Measurements from ENCODE around the gene MYCT1. TPM values are rescaled to one million over a fixed set of nuclear protein-coding genes. Genes with fewer than 3 reads are reported as not detected.
"Not testable (repeated sequence)": the region's sequence is repeated elsewhere in the genome, so short reads cannot be mapped to it uniquely, and the experiment has no call there.

The MYCT1 gene
- total and polyA plus RNA-seq, 9 donors: 2.7 to 17.9 (median 6.3) TPM

GRCh38 chr6:152682141-152682540 is 15.6 kb upstream of the MYCT1 start:
- WGBS, 3 donors: 63 to 77% (median 70%) methylated on average over 8 of the region's 8 CpGs
- TF ChIP-seq POLR2A (IDR thresholded peaks at IDR 0.05) (no peak), EP300 (IDR thresholded peaks at IDR 0.05) (no peak)
- TF ChIP-seq, protein P1, sequence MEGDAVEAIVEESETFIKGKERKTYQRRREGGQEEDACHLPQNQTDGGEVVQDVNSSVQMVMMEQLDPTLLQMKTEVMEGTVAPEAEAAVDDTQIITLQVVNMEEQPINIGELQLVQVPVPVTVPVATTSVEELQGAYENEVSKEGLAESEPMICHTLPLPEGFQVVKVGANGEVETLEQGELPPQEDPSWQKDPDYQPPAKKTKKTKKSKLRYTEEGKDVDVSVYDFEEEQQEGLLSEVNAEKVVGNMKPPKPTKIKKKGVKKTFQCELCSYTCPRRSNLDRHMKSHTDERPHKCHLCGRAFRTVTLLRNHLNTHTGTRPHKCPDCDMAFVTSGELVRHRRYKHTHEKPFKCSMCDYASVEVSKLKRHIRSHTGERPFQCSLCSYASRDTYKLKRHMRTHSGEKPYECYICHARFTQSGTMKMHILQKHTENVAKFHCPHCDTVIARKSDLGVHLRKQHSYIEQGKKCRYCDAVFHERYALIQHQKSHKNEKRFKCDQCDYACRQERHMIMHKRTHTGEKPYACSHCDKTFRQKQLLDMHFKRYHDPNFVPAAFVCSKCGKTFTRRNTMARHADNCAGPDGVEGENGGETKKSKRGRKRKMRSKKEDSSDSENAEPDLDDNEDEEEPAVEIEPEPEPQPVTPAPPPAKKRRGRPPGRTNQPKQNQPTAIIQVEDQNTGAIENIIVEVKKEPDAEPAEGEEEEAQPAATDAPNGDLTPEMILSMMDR (IDR thresholded peaks at IDR 0.05): no peak
- no peaks in the 10 kb centered on the region for H3K9me3 ChIP-seq

GRCh38 chr6:152682935-152683334 is 14.8 kb upstream of the MYCT1 start:
- H3K36me3 ChIP-seq; DNase-seq; H3K4me1 ChIP-seq (ENCODE audit: insufficient read depth); H3K27me3 ChIP-seq; H3K27ac ChIP-seq; intact Hi-C loops (cut with DNase I); H3K4me3 ChIP-seq; H3K9me3 ChIP-seq: not testable (repeated sequence)
- 54 to 55% (median 54%) methylated on average over 8 of the region's 8 CpGs for WGBS, 3 donors

More at GRCh38 chr6:152682141-152682540, 15.6 kb upstream of the MYCT1 start:
- no peak for DNase-seq
- Histone ChIP-seq H3K4me1 (ENCODE audit: insufficient read depth) (no peaks in the 10 kb centered on the region), H3K27ac (no peak overlapping the region), H3K4me3 (no peak overlapping the region), H3K27me3 (no peaks in the 10 kb centered on the region), H3K36me3 (no peaks in the 10 kb centered on the region)
- intact Hi-C loops (cut with DNase I): no loop called here

DNA sequence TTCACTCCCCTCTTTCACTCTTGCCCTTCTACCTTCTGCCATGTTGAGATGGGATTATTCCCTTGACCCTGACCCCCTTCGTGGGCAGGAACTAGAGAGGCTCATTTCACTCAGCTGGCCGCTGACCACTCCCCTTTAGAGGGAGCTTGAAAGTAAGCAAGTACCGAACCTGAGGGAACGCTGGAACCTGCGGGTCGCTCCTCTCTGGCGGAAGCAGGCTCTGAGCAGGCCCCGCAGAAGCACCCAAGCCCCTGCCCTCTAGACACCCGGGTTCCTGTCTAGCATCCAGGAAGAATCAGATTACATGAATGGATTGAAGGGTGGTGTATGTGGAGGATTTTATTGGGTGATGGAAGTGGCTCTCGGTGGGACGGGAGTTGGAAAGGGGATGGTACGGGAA is 11.9 kb upstream of the MYCT1 start:
- no peaks in the 10 kb centered on the region for H3K9me3 ChIP-seq
- H3K27ac ChIP-seq: no peak overlapping the region
- DNase-seq: no peak
- H3K36me3 ChIP-seq: no peaks in the 10 kb centered on the region
- H3K4me1 ChIP-seq (ENCODE audit: insufficient read depth): no peaks in the 10 kb centered on the region
- H3K27me3 ChIP-seq: no peaks in the 10 kb centered on the region
- TF ChIP-seq, protein P1 (IDR thresholded peaks at IDR 0.05): no peak
- WGBS, 3 donors: 89 to 90% (median 90%) methylated on average over 12 of the region's 12 CpGs
- intact Hi-C loops (cut with DNase I): no loop called here
- H3K4me3 ChIP-seq: no peak overlapping the region

DNA sequence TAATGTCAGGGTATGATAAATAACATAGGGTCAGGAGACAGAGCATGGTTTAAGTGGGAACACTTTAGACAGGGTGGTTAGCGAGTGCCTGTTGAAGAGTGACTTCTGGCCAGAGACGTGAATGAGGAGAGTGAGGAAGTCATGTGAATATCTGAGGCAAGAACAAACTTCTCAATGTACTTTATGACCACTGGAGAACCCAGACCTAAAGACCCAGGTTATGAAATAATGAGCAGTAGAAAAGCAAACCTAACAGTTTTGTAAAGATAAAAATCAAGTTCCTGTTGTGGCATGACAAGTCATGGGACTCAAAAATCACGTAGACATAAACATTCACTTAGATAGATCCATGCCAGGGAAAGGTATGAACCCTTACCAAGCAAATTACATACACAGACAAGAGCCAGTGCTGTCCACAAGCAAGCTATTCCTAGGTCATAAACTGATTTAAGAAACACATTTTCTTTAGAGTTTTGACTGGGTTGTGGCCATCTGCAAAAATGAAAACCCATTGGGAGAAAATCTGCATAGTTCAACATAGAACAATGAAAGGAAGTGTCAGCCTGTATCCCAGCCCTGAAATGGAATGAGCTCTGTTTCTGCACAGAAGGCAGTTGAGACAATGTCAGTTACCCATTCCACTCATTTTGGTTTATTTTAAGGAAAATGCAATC is 2.2 kb upstream of the MYCT1 start:
- intact Hi-C loops (cut with DNase I): no loop called here
- H3K9me3 ChIP-seq: no peaks in the 10 kb centered on the region
- TF ChIP-seq POLR2A (IDR thresholded peaks at IDR 0.05) (no peak), EP300 (IDR thresholded peaks at IDR 0.05) (no peak)
- TF ChIP-seq, protein P1 (IDR thresholded peaks at IDR 0.05): no peak
- H3K4me3 ChIP-seq: no peak overlapping the region
- no peaks in the 10 kb centered on the region for H3K4me1 ChIP-seq (ENCODE audit: insufficient read depth)
- H3K27me3 ChIP-seq: no peaks in the 10 kb centered on the region
- WGBS, 3 donors: 70 to 79% (median 74%) methylated on average over 3 of the region's 3 CpGs
- no peaks in the 10 kb centered on the region for H3K36me3 ChIP-seq
- H3K27ac ChIP-seq: no peak overlapping the region
- no peak for DNase-seq

DNA sequence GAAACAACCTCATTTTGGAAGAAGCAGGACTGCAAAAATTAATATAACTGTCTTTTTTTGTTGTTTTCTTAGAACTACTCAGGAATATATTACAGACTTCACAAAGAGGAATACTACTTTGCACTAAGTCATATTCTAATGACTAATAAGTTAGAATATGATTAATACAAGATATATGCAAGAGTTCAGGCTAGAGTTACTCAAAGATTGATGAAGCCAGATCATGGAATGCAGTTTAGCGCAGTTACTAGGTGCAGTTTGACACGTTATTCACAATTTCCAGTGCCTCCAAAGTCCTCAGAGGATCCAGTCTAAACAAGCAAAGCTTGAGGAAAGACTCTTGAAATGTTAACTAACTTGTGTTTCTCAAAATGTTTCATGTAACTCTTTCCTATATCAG is 1.2 kb upstream of the MYCT1 start:
- TF ChIP-seq POLR2A (IDR thresholded peaks at IDR 0.05) (no peak), EP300 (IDR thresholded peaks at IDR 0.05) (no peak)
- TF ChIP-seq, protein P1 (IDR thresholded peaks at IDR 0.05): no peak
- Histone ChIP-seq H3K27me3 (no peaks in the 10 kb centered on the region), H3K27ac (no peak overlapping the region), H3K36me3 (no peaks in the 10 kb centered on the region), H3K4me1 (ENCODE audit: insufficient read depth) (no peaks in the 10 kb centered on the region), H3K9me3 (no peaks in the 10 kb centered on the region), H3K4me3 (no peak overlapping the region)
- WGBS, 3 donors: 56 to 73% (median 66%) methylated on average over 2 of the region's 2 CpGs
- no peak for DNase-seq
- intact Hi-C loops (cut with DNase I): no loop called here

Data from ovary (tissue), 9 donors.